Amniotic stem cell (primary cell): ENCODE data around the gene PRPF39.
A peak's percentile ranks its signal among the peaks of the same experiment; 100 is the strongest.
"Not testable (repeated sequence)": the region's sequence is repeated elsewhere in the genome, so short reads cannot be mapped to it uniquely, and the experiment has no call there.

ENCODE experiments used
- DNase-seq: peaks from one replicate; lab custom pipeline; 2025; lab: John Stamatoyannopoulos, UW

The PRPF39 gene

GRCh38 chr14:45081096-45081495, 2.8 kb upstream of the PRPF39 start:
- not testable (repeated sequence) for DNase-seq

GRCh38 chr14:45082420-45082819, 1.5 kb upstream of the PRPF39 start:
- DNase-seq: no peak

DNA sequence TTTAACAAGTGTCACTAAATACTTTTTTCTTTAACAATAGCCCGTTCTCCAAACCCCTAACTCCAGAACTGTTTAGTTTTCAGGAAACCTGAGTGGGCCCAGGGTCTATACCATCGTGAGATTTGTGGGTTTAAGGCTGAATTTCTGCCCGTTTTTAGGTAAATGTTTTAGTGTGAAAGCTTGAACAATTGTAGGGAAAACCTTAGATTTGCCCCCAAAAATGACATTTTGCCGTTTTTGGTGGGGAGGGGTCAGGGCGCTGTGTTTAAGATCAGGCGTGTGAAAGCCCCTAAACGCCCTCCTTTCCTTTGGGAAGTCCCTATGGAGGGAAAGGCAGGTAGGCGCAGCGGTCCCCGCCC, 320 bp upstream of the PRPF39 start:
- DNase-seq: no peak

- DNase-seq: no peak
These were observed 1.0 kb downstream of the PRPF39 start for GRCh38 chr14:45084946-45085346.

GRCh38 chr14:45089813-45090212, 5.9 kb downstream of the PRPF39 start:
- DNase-seq: no peak

- DNase-seq: no peak
These were observed 7.8 kb downstream of the PRPF39 start for GRCh38 chr14:45091710-45092109.

- no peak for DNase-seq
These were observed 10.4 kb downstream of the PRPF39 start for GRCh38 chr14:45094275-45094674.

GRCh38 chr14:45095143-45095542, 11.2 kb downstream of the PRPF39 start:
- no peak for DNase-seq

GRCh38 chr14:45096218-45096617, 12.3 kb downstream of the PRPF39 start:
- no peak for DNase-seq

DNA sequence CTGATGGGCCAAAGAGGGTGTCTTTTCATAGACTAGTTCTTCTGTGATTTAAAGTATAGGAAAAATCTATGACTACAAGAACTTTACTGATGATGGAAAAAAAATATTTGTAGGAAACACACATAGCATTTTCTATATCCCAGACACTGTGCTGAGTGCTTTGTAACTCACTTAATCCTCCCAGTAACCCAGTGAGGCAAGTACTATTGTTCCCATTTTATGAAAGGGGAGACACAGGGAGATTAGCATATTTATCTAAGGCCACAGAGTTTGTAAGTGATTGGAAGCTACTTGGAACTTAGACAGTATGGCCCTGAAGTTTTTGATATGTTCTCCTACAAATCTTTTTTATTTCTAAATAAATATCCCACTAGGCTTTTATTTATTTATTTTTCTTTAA, 19.9 kb downstream of the PRPF39 start:
- no peak for DNase-seq

DNA sequence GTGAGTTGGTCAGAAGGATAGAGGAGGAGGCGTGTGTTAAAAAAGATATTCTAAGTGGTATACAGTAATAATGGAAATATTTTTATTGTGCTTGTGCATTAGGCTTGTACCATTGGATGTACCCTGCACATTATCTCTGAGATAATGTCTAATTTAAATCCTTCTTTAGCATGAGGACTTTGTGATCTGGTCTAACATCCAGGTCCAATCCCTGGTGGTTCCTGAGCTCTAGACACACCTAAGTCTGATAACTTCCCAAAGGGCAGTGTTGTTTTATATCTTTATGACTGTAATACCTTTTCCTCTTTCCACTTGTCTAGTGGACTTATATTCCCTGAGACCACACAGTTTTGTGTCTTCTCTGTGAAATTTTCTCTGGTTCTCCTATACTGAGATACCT, 20.6 kb downstream of the PRPF39 start:
- no peak for DNase-seq

DNA sequence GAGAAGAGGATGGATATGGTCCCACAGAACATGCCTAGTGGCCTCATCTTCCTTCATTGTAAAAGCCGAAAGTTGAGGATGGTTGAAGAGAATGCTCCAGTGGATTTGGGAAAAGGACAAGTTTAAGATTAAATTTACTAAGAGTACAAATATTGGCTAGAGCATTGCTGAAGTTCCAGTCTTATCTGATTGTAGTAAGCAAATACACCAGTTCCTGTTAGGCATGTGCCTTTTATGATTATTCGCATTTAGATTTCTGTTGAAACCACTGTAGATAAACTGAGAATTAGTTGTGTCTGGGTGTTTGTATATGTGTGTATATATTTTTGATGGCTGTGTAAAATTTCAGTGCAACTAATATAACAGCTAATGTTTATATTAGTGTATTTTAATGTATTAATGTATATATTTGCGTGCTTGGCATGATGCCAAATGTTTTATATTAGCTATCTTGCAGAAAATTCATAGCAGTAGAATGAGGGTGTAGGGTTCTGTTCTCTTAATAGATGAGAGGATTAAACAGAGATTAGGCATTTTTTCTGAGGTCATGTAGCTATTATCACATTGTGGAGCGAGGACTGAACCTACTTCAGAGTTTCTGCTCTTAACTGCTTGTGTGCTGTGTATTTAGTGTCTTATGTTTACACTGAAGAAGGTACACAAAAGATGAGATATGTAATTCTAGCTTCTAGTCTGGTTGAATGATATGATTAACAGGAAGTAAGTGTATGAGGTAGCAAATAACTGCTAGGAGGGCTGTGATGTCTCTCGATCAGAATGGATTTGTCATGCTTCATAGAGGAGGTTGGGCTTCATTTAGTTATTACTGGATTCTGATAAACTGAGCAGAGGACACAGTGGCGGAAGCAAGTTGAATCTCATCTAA, 29.2 kb downstream of the PRPF39 start:
- no peak for DNase-seq

GRCh38 chr14:45114327-45114726, 30.4 kb downstream of the PRPF39 start:
- no peak for DNase-seq

DNA sequence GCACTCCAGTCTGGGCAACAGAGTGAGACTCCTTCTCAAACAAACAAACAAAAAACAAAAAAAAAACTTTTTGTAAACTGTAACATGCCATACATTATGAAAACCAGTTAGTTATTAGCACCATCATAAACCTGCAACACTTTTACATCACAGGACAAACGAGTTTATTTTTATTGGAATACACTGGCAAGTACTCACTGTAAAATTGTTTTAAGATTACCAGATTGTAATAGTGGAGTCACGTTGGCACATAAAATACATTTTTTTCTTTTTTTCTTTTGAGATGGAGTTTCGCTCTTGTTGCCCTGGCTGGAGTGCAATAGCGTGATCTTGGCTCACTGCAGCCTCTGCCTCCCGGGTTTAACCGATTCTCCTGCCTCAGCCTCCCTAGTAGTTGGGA, 34.7 kb downstream of the PRPF39 start:
- DNase-seq: no peak

- no peak for DNase-seq
These were observed 36.2 kb downstream of the PRPF39 start for GRCh38 chr14:45120096-45120495.

DNA sequence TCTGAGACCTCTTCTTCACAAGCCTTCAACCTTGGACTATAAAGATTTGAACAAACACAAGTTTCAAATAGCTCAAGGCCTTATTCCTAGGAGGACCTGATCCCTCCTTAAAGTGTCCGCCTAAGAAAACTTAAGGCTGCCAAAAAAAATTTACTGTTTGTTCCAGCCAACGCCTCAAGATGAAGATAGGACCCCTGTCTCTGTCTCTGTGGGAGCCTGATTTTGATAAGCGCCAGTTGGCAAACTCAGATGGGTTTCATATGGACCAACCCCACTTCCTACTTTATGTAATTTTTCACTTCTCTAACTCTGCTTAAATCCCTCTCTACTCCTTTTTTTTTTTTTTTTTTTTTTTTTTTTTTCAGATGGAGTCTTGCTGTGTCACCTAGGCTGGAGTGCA, 39.4 kb downstream of the PRPF39 start:
- DNase-seq: no peak

GRCh38 chr14:45125754-45126153, 41.8 kb downstream of the PRPF39 start:
- DNase-seq: no peak

GRCh38 chr14:45128963-45129629, 45.2 kb downstream of the PRPF39 start:
- no peak for DNase-seq

DNA sequence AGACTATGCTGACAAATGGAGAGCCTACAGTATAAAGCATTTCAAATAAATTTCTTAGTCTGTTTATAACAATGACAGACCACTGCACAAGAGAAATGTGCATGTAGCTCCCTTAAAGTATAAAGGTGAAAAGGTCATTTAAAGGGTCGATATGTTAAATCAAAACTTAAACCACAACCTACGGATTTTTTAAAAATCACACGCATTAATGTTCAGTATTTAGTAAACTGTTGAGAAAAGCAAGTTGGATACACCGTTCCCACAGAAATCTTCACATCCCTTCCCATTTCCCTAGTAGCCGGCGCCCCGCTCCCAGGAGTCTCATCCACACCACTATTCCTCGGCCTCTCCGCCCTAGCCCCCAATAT, 49.8 kb downstream of the PRPF39 start:
- no peak for DNase-seq

- DNase-seq: peak; percentile 99
These were observed 50.4 kb downstream of the PRPF39 start, which contains the start of gene FKBP3 for GRCh38 chr14:45134051-45134958. FKBP3 (minus strand) TSS chr14:45134481; CDS start chr14:45134456, 25 bp downstream.

GRCh38 chr14:45135156-45135555, 51.2 kb downstream of the PRPF39 start:
- DNase-seq: no peak

DNA sequence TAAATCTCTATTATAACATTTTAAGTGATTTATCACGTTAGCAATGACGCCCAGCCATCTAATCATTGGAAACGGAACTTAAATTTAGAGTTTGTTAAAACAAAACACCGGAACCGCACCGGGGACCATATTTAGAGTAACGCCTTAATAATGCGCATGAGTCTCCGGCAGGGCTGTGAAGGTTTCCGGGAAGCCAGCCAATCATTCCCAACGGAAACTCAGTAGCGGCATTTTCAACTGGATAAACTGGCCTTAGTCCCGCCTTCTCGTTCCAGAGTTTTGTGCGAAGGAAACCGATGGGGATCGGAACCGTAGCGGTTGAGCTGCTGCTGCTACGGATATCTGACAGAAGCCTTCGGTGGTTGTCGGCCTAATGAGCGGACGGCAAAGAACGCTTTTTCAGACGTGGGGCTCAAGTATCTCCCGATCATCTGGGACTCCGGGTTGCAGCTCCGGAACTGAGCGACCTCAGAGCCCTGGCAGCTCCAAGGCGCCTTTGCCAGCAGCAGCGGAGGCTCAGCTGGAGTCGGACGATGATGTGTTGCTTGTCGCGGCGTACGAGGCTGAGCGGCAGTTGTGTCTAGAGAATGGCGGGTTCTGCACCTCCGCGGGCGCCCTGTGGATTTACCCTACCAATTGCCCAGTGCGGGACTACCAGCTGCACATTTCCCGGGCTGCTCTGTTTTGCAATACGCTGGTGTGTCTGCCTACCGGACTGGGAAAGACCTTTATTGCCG, 51.9 kb downstream of the PRPF39 start, which contains the start of gene FANCM:
Gene FANCM (plus strand): TSS at position 272 of the 737 bp plus-strand sequence. CDS start 102 bp downstream, at position 374.
- DNase-seq: peak; percentile 97
